GM06990 (cell line): Measurements from ENCODE around the gene BRCA1.

Experiments
- DNase-seq: peaks from one replicate; pipeline ENCODE4 v3.0.0-alpha.2; 2011; ENCODE audit not compliant: insufficient read length; ENCODE audit errors: extremely low read depth
- H3K27me3 ChIP-seq: replicated peaks from 2 replicates; pipeline ENCODE4 v1.6.0; 2011; ENCODE audit warnings: low read length; ENCODE audit not compliant: control insufficient read depth, insufficient read depth
- H3K36me3 ChIP-seq: 2 replicates; pipeline ENCODE4 v1.5.1; 2011; ENCODE audit warnings: low read length; ENCODE audit not compliant: control insufficient read depth, insufficient read depth
- H3K4me3 ChIP-seq: replicated peaks from 2 replicates; pipeline ENCODE4 v1.5.1; 2011; ENCODE audit warnings: low read depth, mild to moderate bottlenecking, control low read depth, low read length
- CTCF ChIP-seq: IDR thresholded peaks from 2 replicates; pipeline ENCODE4 v1.5.1; 2011; ENCODE audit warnings: low read length, control low read depth, mild to moderate bottlenecking, inconsistent platforms; ENCODE audit not compliant: insufficient read depth, poor library complexity, severe bottlenecking

BRCA1 gene

GRCh38 chr17:43079641-43080302, 45.4 kb downstream of the BRCA1 start:
- Histone ChIP-seq H3K36me3 (peaks cover 6% of the 10 kb centered on the region), H3K4me3 (no peak overlapping the region), H3K27me3 (no peaks in the 10 kb centered on the region)
- DNase-seq = no peak
- no peak for TF ChIP-seq CTCF

GRCh38 chr17:43074869-43075268, 50.3 kb downstream of the BRCA1 start:
- H3K4me3 ChIP-seq = no peak overlapping the region
- H3K27me3 ChIP-seq = no peaks in the 10 kb centered on the region
- H3K36me3 ChIP-seq = peaks cover 4% of the 10 kb centered on the region; the same call in 1 of the 2 replicates
- no peak for TF ChIP-seq CTCF
- no peak for DNase-seq

GRCh38 chr17:43070872-43071271, 54.3 kb downstream of the BRCA1 start:
- Histone ChIP-seq H3K4me3 (no peak overlapping the region), H3K27me3 (no peaks in the 10 kb centered on the region), H3K36me3 (peaks cover 4% of the 10 kb centered on the region; the same call in 1 of the 2 replicates)
- TF ChIP-seq CTCF = no peak
- no peak for DNase-seq

GRCh38 chr17:43070257-43070656, 54.9 kb downstream of the BRCA1 start:
- no peak for DNase-seq
- TF ChIP-seq CTCF = no peak
- no peak overlapping the region for H3K4me3 ChIP-seq
- H3K27me3 ChIP-seq = no peaks in the 10 kb centered on the region
- H3K36me3 ChIP-seq = peaks cover 4% of the 10 kb centered on the region; the same call in 1 of the 2 replicates

GRCh38 chr17:43069368-43069898, 55.7 kb downstream of the BRCA1 start:
- DNase-seq = no peak
- peaks cover 4% of the 10 kb centered on the region; the same call in 1 of the 2 replicates for H3K36me3 ChIP-seq
- no peaks in the 10 kb centered on the region for H3K27me3 ChIP-seq
- H3K4me3 ChIP-seq = no peak overlapping the region
- TF ChIP-seq CTCF = no peak
